C4-2B (cell line): ENCODE measurements around the gene RACGAP1.

ENCODE experiments used
- H3K27ac ChIP-seq: fragments of 450-650 bp; 2 replicates; pipeline ENCODE4 v1.5.1; 2017
- ZFX ChIP-seq: fragments of 450-650 bp; IDR thresholded peaks from 2 replicates; pipeline ENCODE4 v1.6.1; 2017
- TF ChIP-seq, protein P1 (sequence below): fragments of 450-650 bp; conservative IDR thresholded peaks from 2 replicates; pipeline ENCODE4 v1.5.1; 2017; ENCODE audit warnings: mild to moderate bottlenecking

The RACGAP1 gene

GRCh38 chr12:50066402-50066801 is 41.1 kb upstream of the RACGAP1 start:
- H3K27ac ChIP-seq: no peak overlapping the region
- TF ChIP-seq, protein P1, sequence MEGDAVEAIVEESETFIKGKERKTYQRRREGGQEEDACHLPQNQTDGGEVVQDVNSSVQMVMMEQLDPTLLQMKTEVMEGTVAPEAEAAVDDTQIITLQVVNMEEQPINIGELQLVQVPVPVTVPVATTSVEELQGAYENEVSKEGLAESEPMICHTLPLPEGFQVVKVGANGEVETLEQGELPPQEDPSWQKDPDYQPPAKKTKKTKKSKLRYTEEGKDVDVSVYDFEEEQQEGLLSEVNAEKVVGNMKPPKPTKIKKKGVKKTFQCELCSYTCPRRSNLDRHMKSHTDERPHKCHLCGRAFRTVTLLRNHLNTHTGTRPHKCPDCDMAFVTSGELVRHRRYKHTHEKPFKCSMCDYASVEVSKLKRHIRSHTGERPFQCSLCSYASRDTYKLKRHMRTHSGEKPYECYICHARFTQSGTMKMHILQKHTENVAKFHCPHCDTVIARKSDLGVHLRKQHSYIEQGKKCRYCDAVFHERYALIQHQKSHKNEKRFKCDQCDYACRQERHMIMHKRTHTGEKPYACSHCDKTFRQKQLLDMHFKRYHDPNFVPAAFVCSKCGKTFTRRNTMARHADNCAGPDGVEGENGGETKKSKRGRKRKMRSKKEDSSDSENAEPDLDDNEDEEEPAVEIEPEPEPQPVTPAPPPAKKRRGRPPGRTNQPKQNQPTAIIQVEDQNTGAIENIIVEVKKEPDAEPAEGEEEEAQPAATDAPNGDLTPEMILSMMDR: no peak
- TF ChIP-seq ZFX: no peak

GRCh38 chr12:50065726-50066310 is 40.5 kb upstream of the RACGAP1 start:
- no peak for TF ChIP-seq ZFX
- TF ChIP-seq, protein P1: no peak
- no peak overlapping the region for H3K27ac ChIP-seq

DNA sequence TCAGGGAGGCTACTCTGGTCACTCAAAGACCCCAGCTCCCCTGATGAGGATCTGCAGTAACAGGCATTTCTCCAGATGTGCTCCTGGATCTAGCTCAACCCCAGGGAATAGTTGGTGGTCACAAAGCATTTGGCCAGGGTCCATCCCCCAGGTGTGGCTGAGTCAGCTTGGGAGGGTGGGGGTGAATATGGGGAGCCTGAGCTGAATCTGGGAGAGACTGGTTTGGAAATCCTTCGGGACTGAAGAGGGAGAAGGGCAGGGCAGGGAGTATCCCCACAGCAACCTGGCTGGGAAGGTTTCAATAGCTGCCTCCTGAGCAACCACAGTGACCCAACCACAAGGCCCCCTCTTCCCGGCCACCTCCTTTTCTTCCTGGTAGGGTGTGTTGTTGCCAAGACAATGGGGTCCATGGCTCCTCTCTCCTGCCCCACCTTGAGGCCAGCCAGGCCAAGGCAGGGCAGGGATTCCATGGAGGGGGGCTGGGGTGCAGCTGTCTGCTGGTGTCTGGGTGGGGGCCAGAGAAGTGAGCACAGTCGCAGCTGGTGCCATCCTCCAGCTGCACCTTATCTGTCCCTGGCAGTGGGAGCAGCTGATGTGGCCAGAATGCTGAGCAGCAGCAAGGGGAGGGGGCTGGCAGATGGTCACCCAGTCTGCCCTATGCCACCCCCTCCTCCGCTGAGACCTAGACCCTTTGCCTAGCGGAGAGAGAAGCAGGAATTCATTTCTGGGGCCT is 37.6 kb upstream of the RACGAP1 start:
- TF ChIP-seq ZFX: no peak
- TF ChIP-seq, protein P1: no peak
- no peak overlapping the region for H3K27ac ChIP-seq

DNA sequence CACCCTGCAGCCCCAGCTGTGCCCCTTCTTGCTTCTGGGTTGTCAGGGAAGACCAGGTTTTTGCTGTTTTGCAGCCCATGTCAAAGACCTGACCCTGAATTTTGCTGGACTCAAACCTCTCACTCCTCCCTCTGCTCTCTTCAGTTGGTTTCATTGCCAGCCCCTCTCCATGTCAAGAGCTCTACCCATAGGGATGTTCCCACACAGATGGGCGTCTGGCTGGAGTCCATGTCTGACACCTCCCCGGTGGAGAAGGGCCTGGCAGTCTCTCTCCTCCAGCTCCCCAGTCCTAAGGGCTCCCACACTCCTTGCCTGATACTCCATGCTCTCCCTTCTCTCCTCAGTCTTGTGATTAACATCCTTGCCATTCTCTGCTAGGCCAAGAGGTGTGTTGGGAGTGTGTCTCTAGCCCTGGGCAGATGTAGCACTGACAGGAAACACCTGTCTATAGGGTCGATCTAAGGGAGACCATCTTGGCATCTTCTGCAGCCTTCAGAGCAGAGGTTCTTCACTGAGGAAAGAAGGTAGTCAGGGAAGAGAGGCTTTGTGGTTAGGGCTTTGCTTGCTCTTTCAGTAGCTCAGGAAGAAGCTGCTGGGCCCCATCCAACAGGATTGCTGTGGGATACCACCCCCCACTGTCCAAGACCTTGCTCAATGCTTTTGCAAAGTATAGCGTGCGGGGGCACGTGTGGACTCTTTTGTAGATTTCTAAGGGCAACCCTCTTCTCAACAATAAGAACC is 36.8 kb upstream of the RACGAP1 start:
- TF ChIP-seq ZFX: no peak
- TF ChIP-seq, protein P1: no peak
- no peak overlapping the region for H3K27ac ChIP-seq

GRCh38 chr12:50061171-50061570 is 35.9 kb upstream of the RACGAP1 start:
- TF ChIP-seq ZFX: no peak
- TF ChIP-seq, protein P1: no peak
- no peak overlapping the region for H3K27ac ChIP-seq

- H3K27ac ChIP-seq: no peak overlapping the region
- TF ChIP-seq, protein P1: no peak
Observed at GRCh38 chr12:50060120-50060468, 34.8 kb upstream of the RACGAP1 start.
